AG04449 (cell line): ENCODE results near the gene HLA-F.

Source experiments
- CTCF ChIA-PET: fragments of 350-600 bp; formaldehyde crosslinking; extraction: SDS; loops from one replicate; lab custom pipeline; 2021; ENCODE audit warnings: antibody characterized with exemption; lab: Yijun Ruan, JAX
- POLR2A ChIA-PET: fragments of 400-600, 350-600 bp; formaldehyde crosslinking; extraction: SDS; loops from one replicate; lab custom pipeline; 2020; ENCODE audit warnings: antibody characterized with exemption, inconsistent platforms; lab: Yijun Ruan, JAX
- DNase-seq: peaks from one replicate; pipeline ENCODE4 v3.0.0-alpha.2; 2010; ENCODE audit warnings: low read depth, low spot score
- H3K4me3 ChIP-seq: 2 replicates; pipeline ENCODE4 v1.5.1; 2011; ENCODE audit warnings: low read depth, mild to moderate bottlenecking, control low read depth, low read length
- CTCF ChIP-seq: IDR thresholded peaks from one replicate; pipeline ENCODE4 v1.5.1; 2011; ENCODE audit warnings: mild to moderate bottlenecking, moderate library complexity, low read length, control low read depth, inconsistent platforms; ENCODE audit not compliant: insufficient read depth; ENCODE audit errors: missing control alignments

HLA-F gene

GRCh38 chr6:29752451-29753308 lies 29.4 kb downstream of the HLA-F start:
- peak; percentile 40 for DNase-seq
- ChIA-PET CTCF (interaction anchor here (0.8 to 8.2 kb wide), 16 partner anchors 10 to 379 kb away, joined by 3 to 77 read pairs (median 4); partner anchors contain the start of gene GABBR1), POLR2A (no interaction called here)
- peak; percentile 100 for TF ChIP-seq CTCF
- peak overlapping the region; percentile 73 for H3K4me3 ChIP-seq

GRCh38 chr6:29753309-29753644 lies 30.0 kb downstream of the HLA-F start:
- ChIA-PET POLR2A (no interaction called here), CTCF (interaction anchor here (1.1 to 8.2 kb wide), 13 partner anchors 10 to 211 kb away, joined by 3 to 77 read pairs (median 5); no protein-coding TSS in a partner anchor)
- H3K4me3 ChIP-seq: peak overlapping the region; percentile 73
- DNase-seq: no peak
- TF ChIP-seq CTCF: no peak

DNA sequence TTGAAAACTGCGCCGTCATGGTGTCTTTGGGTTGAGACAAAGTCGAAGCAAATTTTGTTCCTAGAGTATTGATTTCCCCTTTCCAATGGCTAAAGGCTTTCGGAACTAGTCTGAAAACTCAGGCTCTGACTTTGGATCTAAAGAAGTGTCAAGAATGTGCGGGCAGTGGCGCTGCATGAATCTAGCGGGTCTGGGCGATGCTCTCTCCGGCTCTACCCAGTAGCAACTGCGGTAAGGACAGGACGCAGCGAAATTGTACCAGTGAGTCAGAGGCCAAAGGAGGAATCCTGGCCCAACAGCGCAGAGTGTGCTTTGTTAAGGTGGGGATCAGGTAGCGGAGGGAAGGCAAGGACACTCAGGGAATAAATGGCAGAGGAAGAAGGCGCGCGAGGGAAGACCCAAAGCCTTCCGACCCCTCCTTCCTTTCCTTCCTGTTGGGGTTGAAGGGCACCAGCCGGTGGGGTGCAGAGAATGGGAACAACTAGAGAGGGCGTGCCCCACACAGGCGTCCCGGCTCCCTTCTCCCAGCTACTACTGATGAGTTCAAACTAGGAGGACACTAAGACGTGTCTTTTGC lies 32.1 kb downstream of the HLA-F start:
- POLR2A ChIA-PET: no interaction called here
- no peak for TF ChIP-seq CTCF
- CTCF ChIA-PET: interaction anchor here (3.4 to 8.2 kb wide), 2 partner anchors 17 to 102 kb away, joined by 17 to 77 read pairs; no protein-coding TSS in a partner anchor
- H3K4me3 ChIP-seq: no peak overlapping the region
- DNase-seq: no peak

DNA sequence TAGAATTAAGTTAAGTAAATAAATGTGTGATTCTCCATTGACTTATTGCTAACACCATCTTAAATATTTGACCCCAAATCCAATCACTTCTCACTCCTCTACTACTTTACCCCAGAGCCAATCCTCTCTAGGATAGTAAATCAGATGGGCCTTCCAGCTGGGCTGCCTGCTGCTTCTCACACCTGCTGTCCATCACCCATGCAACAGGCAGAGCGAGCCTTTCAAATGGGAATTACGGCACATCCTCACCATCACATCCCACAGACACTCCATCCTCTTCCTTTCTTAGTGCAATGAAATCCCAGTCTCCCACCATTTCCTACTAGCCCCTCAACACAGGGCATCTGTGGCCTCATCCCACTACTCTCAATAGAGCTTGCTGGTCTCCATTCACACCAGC lies 34.0 kb downstream of the HLA-F start:
- TF ChIP-seq CTCF: no peak
- no peak for DNase-seq
- ChIA-PET POLR2A (no interaction called here), CTCF (interaction anchor here (1.3 kb wide), 1 partner anchor 107 kb away, joined by 3 read pairs; no protein-coding TSS in a partner anchor)
- no peak overlapping the region for H3K4me3 ChIP-seq

- ChIA-PET POLR2A (interaction anchor here (0.5 kb wide), 1 partner anchor 19 kb away, joined by 3 read pairs; no protein-coding TSS in a partner anchor), CTCF (interaction anchor here (1.4 kb wide), 1 partner anchor 19 kb away, joined by 5 read pairs; no protein-coding TSS in a partner anchor)
- no peak for DNase-seq
- H3K4me3 ChIP-seq: no peak overlapping the region
- no peak for TF ChIP-seq CTCF
Observed at GRCh38 chr6:29757701-29758293, 34.6 kb downstream of the HLA-F start.
